Measurements from ENCODE around the gene PHYHIPL.

PHYHIPL gene

DNA sequence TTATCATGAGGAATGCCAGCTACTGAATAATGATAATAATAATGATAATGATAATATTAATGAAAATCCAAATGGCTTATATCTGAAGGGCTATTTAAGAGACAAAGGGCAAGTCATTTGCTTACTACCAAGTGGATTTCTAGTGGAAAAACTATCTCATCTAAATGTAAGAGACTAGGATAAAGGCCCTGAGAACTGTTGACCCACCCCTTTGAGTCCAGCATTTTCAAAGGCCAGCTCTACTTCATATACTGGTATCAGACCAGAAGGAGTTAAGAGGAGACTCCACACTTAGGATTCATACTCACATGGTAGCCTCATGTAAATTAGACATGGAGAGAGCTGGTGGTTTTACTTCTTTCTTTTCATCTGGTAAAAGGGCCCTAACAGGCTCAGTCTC lies 76.0 kb downstream of the PHYHIPL start:
- H3K36me3 ChIP-seq, result peaks cover 67% of the 10 kb centered on the region
- H3K9me3 ChIP-seq, result no peaks in the 10 kb centered on the region
- no peaks in the 10 kb centered on the region; the same call in 1 of the 2 replicates for H3K4me1 ChIP-seq
- H3K4me3 ChIP-seq (ENCODE audit: low read depth, low read length), result no peak overlapping the region
- DNase-seq, result no peak
- TF ChIP-seq, protein P1, sequence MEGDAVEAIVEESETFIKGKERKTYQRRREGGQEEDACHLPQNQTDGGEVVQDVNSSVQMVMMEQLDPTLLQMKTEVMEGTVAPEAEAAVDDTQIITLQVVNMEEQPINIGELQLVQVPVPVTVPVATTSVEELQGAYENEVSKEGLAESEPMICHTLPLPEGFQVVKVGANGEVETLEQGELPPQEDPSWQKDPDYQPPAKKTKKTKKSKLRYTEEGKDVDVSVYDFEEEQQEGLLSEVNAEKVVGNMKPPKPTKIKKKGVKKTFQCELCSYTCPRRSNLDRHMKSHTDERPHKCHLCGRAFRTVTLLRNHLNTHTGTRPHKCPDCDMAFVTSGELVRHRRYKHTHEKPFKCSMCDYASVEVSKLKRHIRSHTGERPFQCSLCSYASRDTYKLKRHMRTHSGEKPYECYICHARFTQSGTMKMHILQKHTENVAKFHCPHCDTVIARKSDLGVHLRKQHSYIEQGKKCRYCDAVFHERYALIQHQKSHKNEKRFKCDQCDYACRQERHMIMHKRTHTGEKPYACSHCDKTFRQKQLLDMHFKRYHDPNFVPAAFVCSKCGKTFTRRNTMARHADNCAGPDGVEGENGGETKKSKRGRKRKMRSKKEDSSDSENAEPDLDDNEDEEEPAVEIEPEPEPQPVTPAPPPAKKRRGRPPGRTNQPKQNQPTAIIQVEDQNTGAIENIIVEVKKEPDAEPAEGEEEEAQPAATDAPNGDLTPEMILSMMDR (IDR thresholded peaks at IDR 0.05; ENCODE audit: low read depth, low read length), result no peak
- no peaks in the 10 kb centered on the region for H3K27me3 ChIP-seq

DNA sequence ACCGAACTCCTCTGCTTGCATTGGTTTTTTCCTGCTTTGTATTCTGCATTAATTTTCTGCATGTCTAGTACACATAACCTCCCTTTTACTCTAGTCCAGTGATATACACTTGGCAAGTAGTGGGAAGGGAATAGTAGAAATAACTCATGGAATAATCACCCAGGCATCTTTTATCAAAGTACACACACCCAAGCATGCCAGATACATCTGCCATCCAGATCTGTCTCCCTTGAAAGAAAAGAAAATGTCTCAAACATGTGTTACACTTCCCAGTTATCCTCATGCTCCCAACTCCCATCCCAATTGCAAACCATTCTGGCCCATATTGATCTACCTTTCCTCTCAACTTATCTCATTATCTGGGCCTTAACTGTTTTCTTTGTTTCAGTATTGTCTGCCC lies 79.0 kb downstream of the PHYHIPL start:
- H3K9me3 ChIP-seq, result no peaks in the 10 kb centered on the region
- no peaks in the 10 kb centered on the region; the same call in 1 of the 2 replicates for H3K4me1 ChIP-seq
- peaks cover 53% of the 10 kb centered on the region for H3K36me3 ChIP-seq
- no peaks in the 10 kb centered on the region for H3K27me3 ChIP-seq
- DNase-seq, result no peak
- TF ChIP-seq, protein P1 (IDR thresholded peaks at IDR 0.05; ENCODE audit: low read depth, low read length), result no peak
- H3K4me3 ChIP-seq (ENCODE audit: low read depth, low read length), result no peak overlapping the region

DNA sequence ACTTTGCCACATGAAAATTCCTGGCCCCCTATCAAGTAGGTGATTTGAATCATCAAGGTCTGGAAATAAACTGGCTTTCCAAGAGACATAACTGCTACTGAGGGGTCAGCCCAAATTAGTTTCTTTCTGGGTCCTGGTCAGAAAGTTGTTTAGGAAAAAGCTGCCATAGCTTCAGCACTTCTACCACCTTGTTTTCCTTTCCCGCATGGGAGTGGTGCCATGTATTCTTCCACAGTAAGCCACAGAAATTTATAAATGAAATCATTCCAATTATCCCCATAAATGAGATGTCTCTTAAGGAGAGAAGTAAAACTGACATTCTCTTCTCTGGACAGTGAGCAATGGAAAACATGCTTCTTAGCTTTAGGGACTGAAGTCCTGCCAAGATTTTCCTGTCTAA lies 80.8 kb downstream of the PHYHIPL start:
- no peaks in the 10 kb centered on the region for H3K27me3 ChIP-seq
- TF ChIP-seq, protein P1 (IDR thresholded peaks at IDR 0.05; ENCODE audit: low read depth, low read length), result no peak
- no peak for DNase-seq
- H3K36me3 ChIP-seq, result peaks cover 41% of the 10 kb centered on the region
- H3K4me1 ChIP-seq, result no peaks in the 10 kb centered on the region
- H3K4me3 ChIP-seq (ENCODE audit: low read depth, low read length), result no peak overlapping the region
- H3K9me3 ChIP-seq, result no peaks in the 10 kb centered on the region

DNA sequence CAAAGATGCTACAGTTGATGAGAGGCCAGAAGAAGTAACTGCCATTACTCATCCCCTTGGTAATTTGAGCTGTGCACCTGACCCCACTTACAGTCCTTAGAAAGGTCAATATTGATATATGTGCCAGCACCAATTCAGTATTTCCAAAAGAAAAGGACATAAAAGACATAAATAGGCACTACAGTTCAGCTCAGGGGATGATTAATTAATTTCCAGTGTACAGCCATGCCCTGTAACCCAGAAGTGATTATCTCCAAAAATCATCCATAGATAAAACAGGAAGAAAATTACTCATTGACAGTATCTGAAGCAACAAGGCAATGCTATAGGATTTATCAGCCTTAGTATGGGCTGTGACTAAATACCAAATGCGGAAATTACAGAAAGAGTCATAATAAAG lies 82.4 kb downstream of the PHYHIPL start:
- H3K27me3 ChIP-seq, result no peaks in the 10 kb centered on the region
- H3K4me3 ChIP-seq (ENCODE audit: low read depth, low read length), result no peak overlapping the region
- H3K36me3 ChIP-seq, result peaks cover 33% of the 10 kb centered on the region
- no peaks in the 10 kb centered on the region for H3K9me3 ChIP-seq
- TF ChIP-seq, protein P1 (IDR thresholded peaks at IDR 0.05; ENCODE audit: low read depth, low read length), result no peak
- DNase-seq, result no peak
- no peaks in the 10 kb centered on the region for H3K4me1 ChIP-seq

DNA sequence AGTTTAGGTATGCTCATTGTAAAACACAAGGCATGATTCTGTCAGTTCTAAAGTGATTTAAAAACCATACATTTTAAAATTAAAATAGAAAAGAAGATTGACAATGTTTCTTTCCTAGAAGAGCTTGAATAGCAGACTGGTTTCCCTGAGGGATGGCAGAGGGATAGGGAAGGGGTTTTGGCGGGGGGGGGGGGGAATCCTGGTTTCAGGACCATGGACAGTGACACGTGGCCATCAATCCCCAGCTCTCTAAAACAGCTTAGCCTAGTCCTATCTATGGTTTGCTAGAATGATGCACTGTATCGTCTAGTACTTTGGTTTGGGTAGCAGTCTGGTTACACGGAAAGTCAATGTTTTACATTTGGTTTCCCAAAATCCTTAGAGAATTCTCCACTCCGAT lies 88.7 kb downstream of the PHYHIPL start:
- Histone ChIP-seq H3K27me3 (no peaks in the 10 kb centered on the region), H3K4me3 (ENCODE audit: low read depth, low read length) (no peak overlapping the region), H3K4me1 (no peaks in the 10 kb centered on the region), H3K9me3 (no peaks in the 10 kb centered on the region), H3K36me3 (peaks cover 26% of the 10 kb centered on the region)
- TF ChIP-seq, protein P1 (IDR thresholded peaks at IDR 0.05; ENCODE audit: low read depth, low read length), result no peak
- no peak for DNase-seq

DNA sequence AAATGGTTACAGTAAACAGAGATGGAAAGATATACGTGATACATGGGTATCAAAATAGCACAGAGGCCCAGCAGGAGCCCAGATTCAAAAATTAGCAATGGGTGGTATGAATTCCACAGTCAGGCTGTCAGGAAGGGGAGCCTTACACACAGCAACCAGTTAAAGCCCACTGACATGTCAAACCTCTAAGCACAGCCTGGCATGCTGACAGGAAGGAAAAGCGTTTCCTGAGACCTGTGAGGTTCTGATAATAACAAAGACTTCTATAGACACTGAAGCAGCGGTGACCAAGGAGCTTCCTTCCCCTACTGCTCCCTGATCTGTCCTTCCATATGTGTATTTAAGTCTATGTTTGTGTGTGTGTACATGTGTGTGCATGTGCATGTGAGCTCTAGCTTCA lies 89.9 kb downstream of the PHYHIPL start:
- DNase-seq, result no peak
- H3K9me3 ChIP-seq, result no peaks in the 10 kb centered on the region
- no peak overlapping the region for H3K4me3 ChIP-seq (ENCODE audit: low read depth, low read length)
- H3K27me3 ChIP-seq, result no peaks in the 10 kb centered on the region
- peaks cover 22% of the 10 kb centered on the region for H3K36me3 ChIP-seq
- H3K4me1 ChIP-seq, result peaks cover 6% of the 10 kb centered on the region
- TF ChIP-seq, protein P1 (IDR thresholded peaks at IDR 0.05; ENCODE audit: low read depth, low read length), result no peak

All from BE2C (cell line).